Fibroblast of lung (primary cell): ENCODE data around the gene SPPL3. TPM values are rescaled to one million over a fixed set of nuclear protein-coding genes. Genes with fewer than 3 reads are reported as not detected.

Experiments
- DNase-seq, 2 donors: peaks; one replicate each; pipeline versions ENCODE4 v3.0.0 to v3.0.0-alpha.2; 2010; ENCODE audit warnings: low read depth in 2 of 2
- H2AFZ ChIP-seq: 2 replicates; pipeline ENCODE4 v1.5.1; 2012; ENCODE audit warnings: low read length, control low read depth, inconsistent platforms
- H3K27ac ChIP-seq: 2 replicates; pipeline ENCODE4 v1.5.1; 2011; ENCODE audit warnings: low read length, control low read depth; ENCODE audit not compliant: insufficient read depth
- H3K27me3 ChIP-seq: 2 replicates; pipeline ENCODE4 v1.5.1; 2011; ENCODE audit warnings: mild to moderate bottlenecking, low read length; ENCODE audit not compliant: control insufficient read depth, insufficient read depth
- H3K36me3 ChIP-seq: 2 replicates; pipeline ENCODE4 v1.5.1; 2011; ENCODE audit warnings: low read length; ENCODE audit not compliant: control insufficient read depth, insufficient read depth
- H3K4me1 ChIP-seq: 2 replicates; pipeline ENCODE4 v1.5.1; 2011; ENCODE audit warnings: low read length; ENCODE audit not compliant: control insufficient read depth, insufficient read depth; ENCODE audit errors: extremely low read depth
- H3K4me2 ChIP-seq: 2 replicates; pipeline ENCODE4 v1.5.1; 2011; ENCODE audit warnings: low read length, control low read depth; ENCODE audit not compliant: insufficient read depth; ENCODE audit errors: extremely low read depth
- H3K4me3 ChIP-seq, 4 experiments: fragments of 200-600 bp in 1 of 4; sonication (generic) in 1 of 4; replicated peaks in 1 of 4; 2 replicates each; pipeline ENCODE4 v1.5.1; 2011 to 2016; ENCODE audit warnings: low read length in 4 of 4, low read depth in 3 of 4, mild to moderate bottlenecking in 3 of 4, control low read depth in 2 of 4, inconsistent platforms in 1 of 4, mixed read lengths in 1 of 4; ENCODE audit not compliant: insufficient read depth in 1 of 4; ENCODE audit errors: control extremely low read depth in 1 of 4
- H3K79me2 ChIP-seq: 2 replicates; pipeline ENCODE4 v1.5.1; 2012; ENCODE audit warnings: mild to moderate bottlenecking, low read length, inconsistent platforms; ENCODE audit not compliant: control insufficient read depth, insufficient read depth
- H3K9ac ChIP-seq: 2 replicates; pipeline ENCODE4 v1.5.1; 2011; ENCODE audit warnings: mild to moderate bottlenecking, low read length, control low read depth; ENCODE audit not compliant: insufficient read depth
- H3K9me3 ChIP-seq: 2 replicates; pipeline ENCODE4 v1.5.1; 2012; ENCODE audit warnings: low read depth, low read length; ENCODE audit not compliant: control insufficient read depth, insufficient read depth
- H4K20me1 ChIP-seq: 2 replicates; pipeline ENCODE4 v1.5.1; 2011; ENCODE audit warnings: low read length; ENCODE audit not compliant: control insufficient read depth, insufficient read depth; ENCODE audit errors: extremely low read depth
- CTCF ChIP-seq, 2 donors: IDR thresholded peaks in 1 of 2; conservative IDR thresholded peaks in 1 of 2; 1 replicate in 1 of 2; 2 replicates in 1 of 2; pipeline ENCODE4 v1.5.1; 2011 to 2012; ENCODE audit warnings: low read length in 2 of 2, control low read depth in 1 of 2, inconsistent platforms in 1 of 2, low read depth in 1 of 2, mild to moderate bottlenecking in 1 of 2
- EZH2 ChIP-seq: IDR thresholded peaks from 2 replicates; pipeline ENCODE4 v1.5.1; 2012; ENCODE audit warnings: low read length, control low read depth, mild to moderate bottlenecking; ENCODE audit errors: missing control alignments
- polyA plus RNA-seq, 2 donors: library from polyadenylated mRNA; depleted of rRNA in 1 of 2; stranded (reverse) in 1 of 2; unstranded in 1 of 2; fragments of >200 nt; gene quantifications; 2 replicates each; pipeline ENCODE4 v1.2.1, GENCODE V29; 2011 to 2012; ENCODE audit warnings: missing spikeins in 1 of 2
- total RNA-seq: library from RNA; depleted of rRNA; stranded (reverse); fragments of >200 nt; gene quantifications from 2 replicates; pipeline ENCODE4 v1.2.1, GENCODE V29; 2014

Gene SPPL3
- total and polyA plus RNA-seq, 2 donors (not counting 1 experiment from before 2014, with no cell fraction given), result 7.1 to 41.4 TPM

GRCh38 chr12:120750806-120751205 lies 153.4 kb downstream of the SPPL3 start:
- TF ChIP-seq EZH2, result no peak
- no peak for TF ChIP-seq CTCF (conservative IDR thresholded peaks at IDR 0.05 in 1 of 2, IDR thresholded peaks at IDR 0.05 in 1 of 2; ENCODE audit: low read depth in 1 of 2, low read length in 2 of 2)
- H3K36me3 ChIP-seq, result no peaks in the 10 kb centered on the region
- no peaks in the 10 kb centered on the region for H4K20me1 ChIP-seq

GRCh38 chr12:120749256-120749655 lies 154.9 kb downstream of the SPPL3 start:
- no peak for TF ChIP-seq EZH2
- TF ChIP-seq CTCF (conservative IDR thresholded peaks at IDR 0.05 in 1 of 2, IDR thresholded peaks at IDR 0.05 in 1 of 2; ENCODE audit: low read depth in 1 of 2, low read length in 2 of 2), result no peak
- H3K36me3 ChIP-seq, result no peaks in the 10 kb centered on the region
- H3K4me2 ChIP-seq, result no peak overlapping the region
- DNase-seq, result no peak
- H3K27ac ChIP-seq, result no peak overlapping the region
- H4K20me1 ChIP-seq, result no peaks in the 10 kb centered on the region
- H2AFZ ChIP-seq, result no peak overlapping the region
- no peaks in the 10 kb centered on the region for H3K4me1 ChIP-seq
- H3K9me3 ChIP-seq, result no peaks in the 10 kb centered on the region
- H3K27me3 ChIP-seq, result no peaks in the 10 kb centered on the region
- H3K9ac ChIP-seq, result no peak overlapping the region
- H3K79me2 ChIP-seq, result no peaks in the 10 kb centered on the region
- H3K4me3 ChIP-seq, result no peak overlapping the region

More at GRCh38 chr12:120750806-120751205, 153.4 kb downstream of the SPPL3 start:
- no peaks in the 10 kb centered on the region for H3K9me3 ChIP-seq
- no peak overlapping the region for H2AFZ ChIP-seq
- no peak overlapping the region for H3K4me3 ChIP-seq
- H3K79me2 ChIP-seq, result no peaks in the 10 kb centered on the region
- H3K27me3 ChIP-seq, result no peaks in the 10 kb centered on the region
- H3K9ac ChIP-seq, result no peak overlapping the region
- no peak overlapping the region for H3K27ac ChIP-seq
- no peak for DNase-seq
- H3K4me2 ChIP-seq, result no peak overlapping the region
- no peaks in the 10 kb centered on the region for H3K4me1 ChIP-seq

GRCh38 chr12:120748242-120748641 lies 155.9 kb downstream of the SPPL3 start:
- no peak for DNase-seq
- no peak overlapping the region for H3K27ac ChIP-seq
- H3K4me2 ChIP-seq, result no peak overlapping the region
- no peaks in the 10 kb centered on the region for H3K4me1 ChIP-seq
- no peak overlapping the region for H2AFZ ChIP-seq
- H3K9me3 ChIP-seq, result no peaks in the 10 kb centered on the region
- no peaks in the 10 kb centered on the region for H4K20me1 ChIP-seq
- H3K27me3 ChIP-seq, result no peaks in the 10 kb centered on the region
- no peak overlapping the region for H3K4me3 ChIP-seq
- no peaks in the 10 kb centered on the region for H3K79me2 ChIP-seq
- H3K36me3 ChIP-seq, result no peaks in the 10 kb centered on the region
- TF ChIP-seq CTCF (conservative IDR thresholded peaks at IDR 0.05 in 1 of 2, IDR thresholded peaks at IDR 0.05 in 1 of 2; ENCODE audit: low read depth in 1 of 2, low read length in 2 of 2) (no peak), EZH2 (no peak)
- H3K9ac ChIP-seq, result no peak overlapping the region
